Measurements from ENCODE around the gene NYAP1. TPM values are rescaled to one million over a fixed set of nuclear protein-coding genes. Genes with fewer than 3 reads are reported as not detected.
"Not testable (repeated sequence)": the region's sequence is repeated elsewhere in the genome, so short reads cannot be mapped to it uniquely, and the experiment has no call there.

The NYAP1 gene
- total RNA-seq, 2 experiments from 2014 or later: 0.23 to 0.32 TPM

DNA sequence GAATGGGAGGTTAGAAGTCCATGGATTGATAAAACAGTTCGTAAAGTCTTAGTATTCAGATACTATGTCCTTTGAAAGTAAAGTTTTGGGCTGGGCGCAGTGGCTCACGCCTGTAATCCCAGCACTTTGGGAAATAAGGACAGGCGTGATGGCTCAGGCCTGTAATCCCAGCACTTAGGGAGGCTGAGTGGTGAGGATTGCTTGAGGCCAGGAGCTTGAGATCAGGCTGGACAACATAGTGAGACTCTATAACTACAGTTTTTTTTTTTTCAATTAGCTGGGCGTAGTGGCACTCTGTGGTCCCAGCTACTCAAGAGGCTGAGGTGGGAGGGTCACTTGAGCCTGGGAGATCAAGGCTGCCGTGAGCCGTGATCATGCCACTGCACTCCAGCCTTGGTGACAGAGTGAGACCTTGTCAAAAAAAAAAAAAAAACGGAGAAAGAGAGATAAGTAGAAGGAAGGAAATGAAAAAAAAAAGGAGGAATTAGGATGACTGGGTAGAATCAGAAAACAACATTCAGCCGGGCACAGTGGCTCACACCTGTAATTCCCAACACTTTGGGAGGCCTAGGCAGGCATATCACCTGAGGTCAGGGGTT lies 29.6 kb downstream of the NYAP1 start:
- POLR2A ChIA-PET: no interaction called here
- H3K4me1 Mint-ChIP-seq: peaks cover 28% of the 10 kb centered on the region
- CTCF ChIA-PET: interaction anchor here (0.7 to 1.4 kb wide), 2 partner anchors 46 to 278 kb away, joined by 3 to 5 read pairs; no protein-coding TSS in a partner anchor
- no peak overlapping the region for H3K27ac Mint-ChIP-seq
- no peak overlapping the region for H3K4me3 Mint-ChIP-seq
- no peaks in the 10 kb centered on the region for H3K9me3 Mint-ChIP-seq
- DNase-seq: no peak
- H3K36me3 Mint-ChIP-seq (ENCODE audit: low read depth): no peaks in the 10 kb centered on the region
- H3K27me3 Mint-ChIP-seq: peaks cover 4% of the 10 kb centered on the region

DNA sequence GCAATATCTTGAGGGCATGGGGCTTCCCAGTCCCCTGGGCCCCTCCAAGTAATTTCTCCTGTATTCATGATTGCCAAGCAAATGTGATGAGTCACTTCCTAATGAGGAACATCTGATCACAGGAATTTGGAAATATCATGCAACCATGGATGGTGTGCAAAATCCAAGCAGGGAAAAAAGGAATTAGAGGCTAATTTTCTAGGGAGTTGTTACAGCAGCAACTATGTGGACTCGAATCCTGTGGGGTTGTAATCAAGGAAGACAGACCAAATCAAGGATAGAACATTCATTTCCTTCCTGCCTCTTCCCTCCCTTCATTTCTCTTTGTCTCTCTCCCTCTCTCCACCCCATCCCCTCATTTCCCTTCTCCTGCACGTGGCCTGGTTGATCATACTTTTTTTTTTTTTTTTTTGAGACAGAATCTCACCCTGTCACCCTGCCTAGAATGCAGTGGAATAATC lies 31.4 kb downstream of the NYAP1 start:
- POLR2A ChIA-PET: interaction anchor here (0.6 kb wide), 1 partner anchor 97 kb away, joined by 3 read pairs; the partner anchor contains the start of gene MOSPD3
- peak overlapping the region; percentile 81 for H3K27ac Mint-ChIP-seq
- CTCF ChIA-PET: interaction anchor here (0.6 kb wide), 1 partner anchor 35 kb away, joined by 3 read pairs; no protein-coding TSS in a partner anchor
- peaks cover 4% of the 10 kb centered on the region for H3K27me3 Mint-ChIP-seq
- H3K36me3 Mint-ChIP-seq (ENCODE audit: low read depth): no peaks in the 10 kb centered on the region
- H3K9me3 Mint-ChIP-seq: no peaks in the 10 kb centered on the region
- no peak for DNase-seq
- H3K4me3 Mint-ChIP-seq: no peak overlapping the region
- H3K4me1 Mint-ChIP-seq: peaks cover 28% of the 10 kb centered on the region

DNA sequence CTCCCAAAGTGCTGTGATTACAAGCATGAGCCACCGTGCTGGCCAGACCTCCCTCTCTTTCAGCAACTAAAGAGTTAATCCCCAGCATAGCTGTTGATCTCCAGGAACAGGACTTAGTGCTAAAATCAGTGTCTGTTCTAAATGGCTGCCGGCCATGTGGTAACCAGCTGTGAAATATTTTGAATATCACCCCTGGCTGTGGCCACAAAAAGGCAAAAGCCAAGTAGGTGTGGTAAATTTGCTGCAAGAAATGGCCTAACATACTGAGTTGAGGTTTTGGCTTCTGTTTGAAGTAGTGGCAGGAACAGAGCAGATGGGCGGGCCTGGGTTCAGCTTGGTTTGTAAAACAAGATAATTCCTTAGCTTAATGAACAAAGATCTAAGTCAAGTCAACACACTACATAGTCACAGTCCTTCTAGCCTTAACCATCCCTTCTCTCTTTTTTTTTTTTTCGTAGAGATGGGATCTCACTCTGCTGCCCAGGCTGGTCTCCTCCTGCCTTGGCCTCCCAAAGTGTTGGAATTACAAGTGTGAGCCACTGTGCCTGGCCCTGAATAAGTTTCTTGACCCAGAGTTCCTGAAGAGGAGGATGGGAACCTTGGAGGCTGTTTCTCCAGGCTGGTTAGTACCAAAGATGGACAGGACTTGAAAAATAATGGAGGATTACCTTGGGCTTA lies 32.5 kb downstream of the NYAP1 start:
- Mint-ChIP-seq H3K4me1 (peaks cover 28% of the 10 kb centered on the region), H3K36me3 (ENCODE audit: low read depth) (no peaks in the 10 kb centered on the region), H3K27me3 (no peaks in the 10 kb centered on the region), H3K27ac (peak overlapping the region; percentile 81), H3K9me3 (no peaks in the 10 kb centered on the region), H3K4me3 (peak overlapping the region; percentile 50)
- ChIA-PET CTCF (interaction anchor here (0.7 to 1.2 kb wide), 3 partner anchors 10 to 293 kb away, joined by 3 to 4 read pairs (median 3); no protein-coding TSS in a partner anchor), POLR2A (interaction anchor here (0.6 kb wide), 1 partner anchor 29 kb away, joined by 7 read pairs; no protein-coding TSS in a partner anchor)
- DNase-seq: peak; percentile 78

DNA sequence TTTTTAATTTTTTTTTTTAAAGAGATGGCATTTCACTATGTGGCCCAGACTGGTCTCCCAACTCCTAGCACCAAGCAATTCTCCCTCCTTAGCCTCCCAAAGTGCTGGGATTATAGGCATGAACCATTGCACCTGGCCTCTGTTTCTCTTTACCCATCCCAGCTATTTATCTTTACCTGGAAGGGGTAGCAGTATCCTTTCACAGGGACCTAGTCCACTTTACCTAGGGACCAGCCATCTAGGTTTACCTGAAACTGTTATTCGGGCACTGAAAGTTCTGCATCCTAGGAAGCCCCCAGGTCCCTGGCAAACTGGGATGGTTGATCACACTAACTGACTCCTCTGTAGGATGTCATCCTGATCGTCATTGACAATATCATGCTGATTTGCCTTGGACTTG lies 33.6 kb downstream of the NYAP1 start:
- Mint-ChIP-seq H3K27me3 (no peaks in the 10 kb centered on the region), H3K36me3 (ENCODE audit: low read depth) (no peaks in the 10 kb centered on the region), H3K9me3 (no peaks in the 10 kb centered on the region), H3K4me1 (peaks cover 28% of the 10 kb centered on the region), H3K4me3 (no peak overlapping the region), H3K27ac (peak overlapping the region; percentile 19)
- no peak for DNase-seq
- ChIA-PET CTCF (interaction anchor here (1.1 kb wide), 1 partner anchor 273 kb away, joined by 3 read pairs; no protein-coding TSS in a partner anchor), POLR2A (no interaction called here)

DNA sequence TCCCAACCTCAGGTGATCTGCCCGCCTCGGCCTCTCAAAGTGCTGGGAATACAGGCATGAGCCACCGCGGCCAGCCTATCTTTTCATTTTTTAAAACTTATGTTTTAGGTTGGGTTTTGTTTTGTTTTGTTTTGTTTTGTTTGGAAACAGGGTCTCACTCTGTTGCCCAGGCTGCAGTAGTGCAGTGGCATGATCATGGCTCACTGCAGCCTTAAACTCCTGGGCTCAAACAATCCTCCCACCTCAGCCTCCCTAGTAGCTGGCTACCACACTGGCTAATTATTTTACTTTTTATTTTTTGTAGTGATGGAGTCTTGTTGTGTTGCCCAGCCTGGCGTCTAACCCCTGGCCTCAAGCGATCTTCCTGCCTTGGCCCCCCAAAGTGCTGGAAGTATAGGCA lies 35.9 kb downstream of the NYAP1 start:
- Mint-ChIP-seq H3K27ac (peak overlapping the region; percentile 54), H3K27me3 (no peaks in the 10 kb centered on the region), H3K9me3 (no peaks in the 10 kb centered on the region), H3K36me3 (ENCODE audit: low read depth) (no peaks in the 10 kb centered on the region), H3K4me3 (no peak overlapping the region), H3K4me1 (peaks cover 25% of the 10 kb centered on the region)
- CTCF ChIA-PET: interaction anchor here (0.7 to 1.3 kb wide), 2 partner anchors 37 to 65 kb away, joined by 3 read pairs; no protein-coding TSS in a partner anchor
- DNase-seq: no peak
- POLR2A ChIA-PET: no interaction called here

DNA sequence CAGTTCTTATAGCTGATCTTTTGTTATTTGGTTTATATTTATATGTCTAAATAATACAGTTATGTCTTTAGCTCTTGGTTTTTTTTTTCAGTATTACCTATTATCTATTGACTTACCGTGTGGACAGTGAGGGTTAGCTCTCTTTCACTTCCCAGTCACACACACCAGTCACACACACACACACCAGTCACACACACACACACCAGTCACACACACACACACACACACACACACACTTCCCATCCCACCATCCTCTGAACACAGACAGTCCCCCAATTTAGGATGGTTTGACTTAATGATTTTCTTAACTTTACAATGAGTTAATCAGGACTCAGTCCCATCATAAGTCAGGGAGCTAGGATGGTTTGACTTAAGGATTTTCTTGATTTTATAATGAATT lies 36.4 kb downstream of the NYAP1 start:
- peaks cover 22% of the 10 kb centered on the region for H3K4me1 Mint-ChIP-seq
- no peak for DNase-seq
- H3K27ac Mint-ChIP-seq: no peak overlapping the region
- H3K4me3 Mint-ChIP-seq: no peak overlapping the region
- H3K27me3 Mint-ChIP-seq: no peaks in the 10 kb centered on the region
- POLR2A ChIA-PET: no interaction called here
- no peaks in the 10 kb centered on the region for H3K9me3 Mint-ChIP-seq
- no peaks in the 10 kb centered on the region for H3K36me3 Mint-ChIP-seq (ENCODE audit: low read depth)
- CTCF ChIA-PET: interaction anchor here (0.7 to 1.3 kb wide), 2 partner anchors 37 to 65 kb away, joined by 3 read pairs; no protein-coding TSS in a partner anchor

DNA sequence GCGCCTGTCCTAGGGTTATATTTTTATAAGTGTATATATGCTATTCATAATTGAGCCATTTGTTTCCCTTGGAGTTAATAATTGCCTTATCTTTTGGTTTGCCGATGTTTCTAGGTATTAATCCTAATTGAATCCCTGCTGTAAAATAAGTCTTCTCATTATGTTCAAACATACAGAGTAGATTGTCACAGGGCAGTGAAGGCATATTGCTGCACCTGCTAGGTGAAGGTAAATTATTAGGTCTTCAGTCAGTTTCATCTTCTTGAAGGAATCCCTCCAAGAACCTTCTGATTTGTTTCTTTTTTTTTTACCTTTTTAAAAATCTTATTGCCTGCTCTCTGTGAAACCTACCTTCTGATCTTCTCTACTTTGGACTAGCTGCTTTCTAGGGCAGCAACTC lies 37.3 kb downstream of the NYAP1 start:
- Mint-ChIP-seq H3K4me1 (peaks cover 12% of the 10 kb centered on the region), H3K36me3 (ENCODE audit: low read depth) (no peaks in the 10 kb centered on the region), H3K9me3 (no peaks in the 10 kb centered on the region), H3K27me3 (no peaks in the 10 kb centered on the region), H3K4me3 (no peak overlapping the region), H3K27ac (no peak overlapping the region)
- ChIA-PET POLR2A (no interaction called here), CTCF (interaction anchor here (0.6 kb wide), 1 partner anchor 15 kb away, joined by 3 read pairs; no protein-coding TSS in a partner anchor)
- DNase-seq: no peak

DNA sequence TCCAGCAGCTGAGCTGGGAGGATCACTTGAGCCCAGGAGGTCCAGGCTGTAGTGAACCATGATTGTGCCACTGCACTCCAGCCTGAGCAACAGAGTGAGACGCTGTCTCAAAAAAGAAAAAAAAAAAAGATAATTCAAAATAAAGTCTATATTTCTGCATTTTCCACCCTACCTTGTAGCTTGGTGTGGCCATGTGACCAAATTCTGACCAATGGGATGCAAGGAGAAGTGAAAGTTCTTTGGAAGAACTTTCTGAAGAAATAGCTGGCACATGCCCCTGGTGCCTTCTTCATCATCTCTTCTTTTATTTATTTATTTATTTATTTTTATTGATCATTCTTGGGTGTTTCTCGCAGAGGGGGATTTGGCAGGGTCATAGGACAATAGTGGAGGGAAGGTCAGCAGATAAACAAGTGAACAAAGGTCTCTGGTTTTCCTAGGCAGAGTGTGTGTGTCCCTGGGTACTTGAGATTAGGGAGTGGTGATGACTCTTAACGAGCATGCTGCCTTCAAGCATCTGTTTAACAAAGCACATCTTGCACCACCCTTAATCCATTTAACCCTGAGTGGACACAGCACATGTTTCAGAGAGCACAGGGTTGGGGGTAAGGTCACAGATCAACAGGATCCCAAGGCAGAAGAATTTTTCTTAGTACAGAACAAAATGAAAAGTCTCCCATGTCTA lies 38.3 kb downstream of the NYAP1 start:
- not testable (repeated sequence) for H3K9me3 Mint-ChIP-seq; H3K27me3 Mint-ChIP-seq; H3K4me3 Mint-ChIP-seq; H3K4me1 Mint-ChIP-seq; H3K27ac Mint-ChIP-seq; H3K36me3 Mint-ChIP-seq (ENCODE audit: low read depth); DNase-seq
- CTCF ChIA-PET: interaction anchor here (0.8 kb wide), 1 partner anchor 17 kb away, joined by 3 read pairs; the partner anchor contains the start of gene AGFG2
- POLR2A ChIA-PET: interaction anchor here (0.6 kb wide), 1 partner anchor 15 kb away, joined by 5 read pairs; no protein-coding TSS in a partner anchor

DNA sequence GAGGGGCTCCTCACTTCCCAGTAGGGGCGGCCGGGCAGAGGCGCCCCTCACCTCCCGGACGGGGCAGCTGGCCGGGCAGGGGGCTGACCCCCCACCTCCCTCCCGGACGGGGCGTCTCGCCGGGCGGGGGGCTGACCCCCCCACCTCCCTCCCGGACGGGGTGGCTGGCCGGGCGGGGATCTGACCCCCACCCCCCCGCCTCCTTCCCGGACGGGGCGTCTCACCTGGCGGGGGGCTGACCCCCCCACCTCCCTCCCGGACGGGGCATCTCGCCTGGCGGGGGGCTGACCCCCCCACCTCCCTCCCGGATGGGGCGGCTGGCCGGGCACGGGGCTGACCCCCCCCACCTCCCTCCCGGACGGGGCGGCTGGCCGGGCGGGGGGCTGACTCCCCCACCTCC lies 39.5 kb downstream of the NYAP1 start:
- H3K27ac Mint-ChIP-seq, POLR2A ChIA-PET, CTCF ChIA-PET: not testable (repeated sequence)

DNA sequence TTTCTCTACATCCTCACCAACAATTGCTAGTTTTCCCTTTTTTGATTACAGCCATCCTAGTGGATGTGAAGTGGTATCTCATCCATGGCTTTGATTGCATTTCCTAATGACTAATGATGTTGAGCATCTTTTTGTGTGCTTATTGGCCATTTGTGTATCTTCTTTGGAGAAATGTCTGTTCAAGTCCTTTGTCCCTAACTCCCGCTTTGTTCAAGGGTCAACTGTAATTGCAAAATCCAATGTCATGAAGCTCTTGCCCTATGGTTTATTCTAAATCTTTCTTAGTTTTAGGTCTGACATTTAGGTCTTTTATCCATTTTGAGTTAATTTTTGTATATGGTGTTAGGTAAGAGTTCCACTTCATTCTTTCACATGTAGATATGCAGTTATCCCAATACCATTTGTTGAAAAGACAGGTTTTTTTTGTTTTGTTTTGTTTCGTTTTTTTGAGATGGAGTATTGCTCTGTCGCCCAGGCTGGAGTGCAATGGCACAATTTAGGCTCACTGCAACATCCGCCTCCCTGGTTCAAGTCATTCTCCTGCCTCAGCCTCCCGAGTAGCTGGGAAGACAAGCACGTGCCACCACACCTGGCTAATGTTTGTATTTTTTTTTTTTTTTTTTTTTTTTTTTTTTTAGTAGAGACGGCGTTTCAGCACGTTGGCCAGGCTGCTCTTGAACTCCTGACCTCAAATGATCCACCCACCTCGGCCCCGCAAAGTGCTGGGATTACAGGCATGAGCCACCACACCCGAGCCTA lies 44.6 kb downstream of the NYAP1 start:
- not testable (repeated sequence) for H3K4me3 Mint-ChIP-seq
- CTCF ChIA-PET: interaction anchor here (0.9 kb wide), 1 partner anchor 7 kb away, joined by 3 read pairs; no protein-coding TSS in a partner anchor

More for the DNA sequence above, 39.5 kb downstream of the NYAP1 start:
- not testable (repeated sequence) for H3K4me3 Mint-ChIP-seq; H3K27me3 Mint-ChIP-seq; H3K36me3 Mint-ChIP-seq (ENCODE audit: low read depth); DNase-seq; H3K9me3 Mint-ChIP-seq; H3K4me1 Mint-ChIP-seq

DNA sequence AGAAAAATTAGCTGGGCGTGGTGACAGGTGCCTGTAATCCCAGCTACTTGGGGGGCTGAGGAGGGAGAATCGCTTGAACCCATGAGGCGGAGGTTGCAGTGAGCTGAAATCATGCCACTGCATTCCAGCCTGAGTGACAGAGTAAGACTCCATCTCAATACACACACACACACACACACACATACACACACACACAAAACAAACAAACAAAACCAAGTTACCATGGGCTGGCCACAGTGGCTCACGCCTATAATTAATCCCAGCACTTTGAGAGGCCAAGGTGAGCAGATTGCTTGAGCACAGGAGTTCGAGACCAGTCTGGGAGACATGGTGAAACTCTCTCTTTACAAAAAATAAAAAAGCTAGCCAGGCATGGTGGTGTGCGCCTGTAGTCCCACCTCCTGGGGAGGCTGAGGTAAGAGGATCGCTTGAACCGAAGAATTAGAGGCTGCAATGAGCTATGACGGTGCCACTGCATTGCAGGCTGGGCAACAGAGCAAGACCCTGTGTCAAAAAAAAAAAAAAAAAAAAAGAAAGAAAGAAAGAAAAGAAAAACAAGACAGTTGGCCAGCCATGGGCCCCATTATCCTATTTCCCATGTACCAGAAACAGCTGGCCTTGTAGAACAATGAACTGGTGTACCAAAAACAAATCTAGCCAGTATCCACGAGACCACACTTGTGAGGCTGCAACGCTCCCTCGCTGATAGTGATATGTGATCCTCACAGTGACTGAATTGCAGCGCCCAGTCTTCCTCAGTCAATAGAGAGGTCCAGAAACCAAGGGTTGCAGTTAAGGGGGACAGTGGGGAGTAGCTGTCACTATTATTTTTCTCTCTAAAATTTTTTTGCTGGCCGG lies 48.7 kb downstream of the NYAP1 start:
- Mint-ChIP-seq H3K27ac (no peak overlapping the region), H3K4me1 (peaks cover under 1% of the 10 kb centered on the region), H3K36me3 (ENCODE audit: low read depth) (no peaks in the 10 kb centered on the region), H3K27me3 (no peaks in the 10 kb centered on the region), H3K9me3 (no peaks in the 10 kb centered on the region), H3K4me3 (no peak overlapping the region)
- POLR2A ChIA-PET: no interaction called here
- CTCF ChIA-PET: interaction anchor here (1.2 to 2.3 kb wide), 3 partner anchors 32 to 35 kb away, joined by 4 to 5 read pairs (median 5); no protein-coding TSS in a partner anchor
- no peak for DNase-seq

More for the DNA sequence above, 44.6 kb downstream of the NYAP1 start:
- H3K27me3 Mint-ChIP-seq; H3K9me3 Mint-ChIP-seq; H3K36me3 Mint-ChIP-seq (ENCODE audit: low read depth); H3K4me1 Mint-ChIP-seq; H3K27ac Mint-ChIP-seq; DNase-seq; POLR2A ChIA-PET: not testable (repeated sequence)

Data from activated CD4-positive, alpha-beta T cell treated with anti-CD3 and anti-CD28 coated beads, Interleukin-2, amount 10 ng/mL, durations not matched to agents 7 days and 5 days (primary cell).